Heart left ventricle (tissue), 13 donors: Measurements from ENCODE around the gene MAP3K5.

ENCODE experiments used
- CTCF ChIP-seq, 12 donors: fragments of 200-600 bp; sonication (generic) in 4 of 12; IDR thresholded peaks; one replicate each; pipeline versions ENCODE4 v1.5.0 to v1.8.0; 2018 to 2022; ENCODE audit warnings: antibody characterized with exemption in 12 of 12, mild to moderate bottlenecking in 5 of 12
- POLR2A ChIP-seq, 2 donors: fragments of 450-650 bp; IDR thresholded peaks; one replicate each; pipeline ENCODE4 v1.6.1; 2017; ENCODE audit warnings: antibody characterized with exemption in 2 of 2, mild to moderate bottlenecking in 2 of 2, moderate library complexity in 2 of 2
- donor health status: ischemic (EF 13 %, LVEDD 7.1; RV severe dilation, severe dysfunction).
- donor health status: DM: no; HTN: yes; CAD: no.
- donor health status: DM: no; HTN: no; CAD: no.
- donor health status: ischemic (EF 25% LVEDD 6.9; RV normal size, moderate dysfunction).
- donor health status: ischemic (EF 25% LVEDD 5.7; RV mildly dilated, moderate dysfunction).
- donor health status: ischemic (EF 35%, LVEDD 5.7; RV mildly dilated, moderate dysfunction).
- donor health status: nonischemic (EF 11% LVEDD 7.7; RV severe dilation, severe dysfunction).
- donor health status: DM: yes; HTN: yes; CAD: no.
- donor health status: PGD.
- donor health status: ischemic (EF 29% LVEDD 5.4; RV normal size, mild dysfunction).
- donor health status: nonischemic (EF 23%, LVEDD 6.1; RV moderate dilation, normal function).

DNA sequence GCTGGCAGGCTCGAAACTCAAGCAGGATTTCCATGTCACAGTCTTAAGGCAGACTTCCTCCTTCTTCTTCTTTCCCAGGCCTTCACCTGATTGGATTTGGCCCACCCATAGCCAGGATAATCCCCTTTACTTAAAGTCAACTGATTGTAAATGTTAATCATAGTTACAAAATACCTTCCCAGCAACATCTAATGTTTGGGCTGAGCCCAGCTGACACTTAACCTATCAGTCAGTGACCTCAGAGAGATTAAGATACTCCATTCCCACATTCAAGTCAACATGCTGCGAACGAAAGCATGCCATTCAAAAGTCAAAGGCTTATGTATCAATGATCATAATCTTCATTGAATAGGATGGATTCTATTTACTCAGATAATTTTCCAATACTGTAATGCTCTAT, 258.0 kb downstream of the MAP3K5 start:
- TF ChIP-seq CTCF (IDR thresholded peaks at IDR 0.05) (no peak), POLR2A (IDR thresholded peaks at IDR 0.05) (no peak)
